K562 (cell line): ENCODE results near the gene SMYD2. TPM values are rescaled to one million over a fixed set of nuclear protein-coding genes. Genes with fewer than 3 reads are reported as not detected.

Experiments
- ATAC-seq: fragments of 200-7000 bp; cut with Tn5 transposase; 3 replicates; pipeline ENCODE4 v1.9.1; 2020; ENCODE audit warnings: moderate library complexity
- BruUV-seq: library from RNA; stranded (reverse); fragments of 400-500 nt; replicated peaks from 2 replicates; lab custom pipeline; 2021; lab: Mats Ljungman, UMichigan
- CTCF ChIA-PET: fragments of 300-600 bp; formaldehyde crosslinking; extraction: SDS; loops from one replicate; lab custom pipeline; 2021; ENCODE audit warnings: low intra/inter-chr PET ratio; lab: Yijun Ruan, JAX
- POLR2A ChIA-PET: fragments of 300-600, 350-650 bp; sonication (Branson Sonifier 250); formaldehyde crosslinking; extraction: SDS; loops from one replicate; lab custom pipeline; 2021; ENCODE audit warnings: antibody characterized with exemption, inconsistent platforms; lab: Yijun Ruan, JAX
- DNase-seq, 4 experiments: peaks; one replicate each; pipeline versions ENCODE4 v3.0.0 to v3.0.0-alpha.2; 2011 to 2018; ENCODE audit warnings: low spot score in 3 of 4, mixed read lengths in 3 of 4; ENCODE audit errors: extremely low read depth in 1 of 4
- FAIRE-seq: peaks from 2 replicates; lab custom pipeline; 2011; peaks lifted over from hg19 to GRCh38; lab: Jason Lieb, UNC
- H2AFZ ChIP-seq: 2 replicates; pipeline ENCODE4 v1.6.0; 2011; ENCODE audit warnings: low read depth, low read length, control low read depth, inconsistent platforms
- H3K27ac ChIP-seq: fragments of 200-600 bp; 3 replicates; pipeline ENCODE4 v1.8.0; 2011; ENCODE audit warnings: low read depth, mild to moderate bottlenecking, control low read depth, inconsistent platforms, low read length, moderate library complexity, mixed read lengths; ENCODE audit errors: extremely low read depth
- H3K27me3 ChIP-seq, 2 experiments: fragments of 300-600 bp in 1 of 2; 2 replicates in 1 of 2; 3 replicates in 1 of 2; pipeline versions ENCODE4 v1.6.0 to v1.8.0; 2011; ENCODE audit warnings: inconsistent platforms in 2 of 2, low read length in 2 of 2, mild to moderate bottlenecking in 1 of 2, mixed read lengths in 1 of 2, moderate library complexity in 1 of 2; ENCODE audit not compliant: control insufficient read depth in 2 of 2, insufficient read depth in 2 of 2
- H3K36me3 ChIP-seq: fragments of 300-600 bp; 3 replicates; pipeline ENCODE4 v1.8.0; 2011; ENCODE audit warnings: mild to moderate bottlenecking, low read length, inconsistent platforms; ENCODE audit not compliant: control insufficient read depth, insufficient read depth
- H3K4me1 ChIP-seq, 2 experiments: fragments of 200-600 bp in 1 of 2; replicated peaks in 1 of 2; 2 replicates in 1 of 2; 3 replicates in 1 of 2; pipeline versions ENCODE4 v1.5.1 to v1.8.0; 2011; ENCODE audit warnings: inconsistent platforms in 2 of 2, low read length in 2 of 2, mild to moderate bottlenecking in 1 of 2, mixed read lengths in 1 of 2, moderate library complexity in 1 of 2; ENCODE audit not compliant: control insufficient read depth in 2 of 2, insufficient read depth in 2 of 2
- H3K4me2 ChIP-seq: 2 replicates; pipeline ENCODE4 v1.6.1; 2011; ENCODE audit warnings: low read length, control low read depth, inconsistent platforms, mixed read lengths; ENCODE audit not compliant: insufficient read depth
- H3K4me3 ChIP-seq: fragments of 200-600 bp; sonication (generic), shearing (Covaris generic); 2 replicates; pipeline ENCODE4 v1.5.1; 2016; ENCODE audit warnings: control low read depth, inconsistent platforms
- H3K79me2 ChIP-seq: fragments of 200-600 bp; 3 replicates; pipeline ENCODE4 v1.8.0; 2011; ENCODE audit warnings: low read length, inconsistent platforms; ENCODE audit not compliant: control insufficient read depth, insufficient read depth
- H3K9ac ChIP-seq, 2 experiments: 2 replicates each; pipeline versions ENCODE4 v1.6.0 to v1.6.1; 2011; ENCODE audit warnings: low read depth in 2 of 2, low read length in 2 of 2, control low read depth in 1 of 2, inconsistent platforms in 1 of 2, mild to moderate bottlenecking in 1 of 2, mixed read lengths in 1 of 2; ENCODE audit not compliant: insufficient read depth in 1 of 2
- H3K9me1 ChIP-seq: one replicate; pipeline ENCODE4 v1.6.0; 2011; ENCODE audit warnings: inconsistent platforms, mild to moderate bottlenecking, low read length, moderate library complexity; ENCODE audit not compliant: control insufficient read depth, insufficient read depth
- H3K9me3 ChIP-seq: replicated peaks from 2 replicates; pipeline ENCODE4 v1.5.1; 2011; ENCODE audit warnings: low read depth, low read length, inconsistent platforms; ENCODE audit not compliant: control insufficient read depth, insufficient read depth
- H4K20me1 ChIP-seq: replicated peaks from 2 replicates; pipeline ENCODE4 v1.6.1; 2011; ENCODE audit warnings: low read length, inconsistent platforms, mixed read lengths; ENCODE audit not compliant: control insufficient read depth, insufficient read depth
- ADNP ChIP-seq: fragments of 200-800 bp; sonication (Bioruptor generic); IDR thresholded peaks from 2 replicates; pipeline ENCODE4 v1.6.1; 2016; ENCODE audit warnings: missing genetic modification characterization, missing compliant biosample characterization
- FOSL1 ChIP-seq: fragments of 200-800 bp; sonication (Bioruptor generic); conservative IDR thresholded peaks from 2 replicates; pipeline ENCODE4 v1.6.1; 2016; ENCODE audit warnings: missing genetic modification characterization, missing compliant biosample characterization
- FOXP1 ChIP-seq: sonication (generic); formaldehyde crosslinking; IDR thresholded peaks from 2 replicates; pipeline ENCODE4 v1.8.0; 2022; ENCODE audit warnings: mild to moderate bottlenecking, missing genetic modification reagents
- PRDM10 ChIP-seq: fragments of 450-650 bp; IDR thresholded peaks from 2 replicates; pipeline ENCODE4 v1.6.1; 2018; ENCODE audit not compliant: partially characterized antibody
- RB1 ChIP-seq: fragments of 450-650 bp; IDR thresholded peaks from 2 replicates; pipeline ENCODE4 v1.6.1; 2017; ENCODE audit warnings: low read depth, mild to moderate bottlenecking
- SETDB1 ChIP-seq: IDR thresholded peaks from one replicate; pipeline ENCODE4 v1.6.1; 2012; ENCODE audit warnings: low read length, control low read depth, inconsistent platforms
- STAG1 ChIP-seq: sonication (generic); formaldehyde crosslinking; IDR thresholded peaks from 2 replicates; pipeline ENCODE4 v1.5.0; 2020; ENCODE audit warnings: missing genetic modification reagents, borderline replicate concordance
- whole genome bisulfite sequencing: fragments of 100-300 bp; shearing (Covaris generic); methylation state at CpG from one replicate; pipeline ENCODE4 v1.1.6; 2016; ENCODE audit warnings: low coverage, mixed read lengths; ENCODE audit not compliant: insufficient coverage; ENCODE audit errors: missing lambda C conversion rate; 5-methylcytosine and 5-hydroxymethylcytosine counted together
- in situ Hi-C: fragments of 300-500 bp; cut with MboI; formaldehyde crosslinking; loops from 4 replicates; pipeline ENCODE4 v1.15.0; 2018; ENCODE audit warnings: inconsistent platforms, mixed read lengths
- intact Hi-C: fragments of 100-400 bp; cut with micrococcal nuclease; formaldehyde crosslinking; loops from 2 replicates; pipeline ENCODE4 v1.14.2; 2022
- polyA plus RNA-seq, 8 experiments: library from polyadenylated mRNA; depleted of rRNA in 4 of 8; stranded (reverse) in 5 of 8; unstranded in 3 of 8; fragments of >200 nt; fragmentation: Nextera tagmentation in 2 of 8; fragmentation: Illumina TruSeq in 1 of 8; extraction: Ambion mirVana in 2 of 8; extraction: Trizol in 1 of 8; gene quantifications; 2 replicates each; pipeline versions ENCODE4 v1.2.1 to v1.2.3, GENCODE V29; 2011 to 2014; ENCODE audit warnings: inconsistent platforms in 1 of 8, missing spikeins in 1 of 8
- total RNA-seq, 7 experiments: library from RNA; depleted of rRNA in 6 of 7; stranded (reverse); fragments of >200 nt in 6 of 7; fragmentation: Illumina TruSeq in 2 of 7; extraction: Trizol in 2 of 7; gene quantifications; 2 replicates each; pipeline versions ENCODE4 v1.2.1 to v1.2.3, GENCODE V29; 2011 to 2021; ENCODE audit warnings: low replicate concordance in 1 of 7

The SMYD2 gene
- total and polyA plus RNA-seq, 9 of the 15 experiments (the other 6 are each of a cell fraction or from before 2014, with no cell fraction given) = 13.8 to 81.3 (median 39.9) TPM

- no peak overlapping the region for H2AFZ ChIP-seq
- intact Hi-C loops = no loop called here
- no peak overlapping the region for H3K4me3 ChIP-seq
- H3K27me3 ChIP-seq = peaks cover 16 to 35% of the 10 kb centered on the region in 2 experiments
- FAIRE-seq (no peak), DNase-seq (no peak), ATAC-seq (peak; percentile 21; the same call in 1 of the 3 replicates)
- H3K9me1 ChIP-seq = no peaks in the 10 kb centered on the region
- CTCF ChIA-PET = interaction anchor here (0.6 kb wide), 1 partner anchor 78 kb away, joined by 4 read pairs; no protein-coding TSS in a partner anchor
- no TSS peak for BruUV-seq
- WGBS = 5% methylated on average over 12 of the region's 12 CpGs
- no peak for TF ChIP-seq STAG1 (CRISPR knock-in tag)
- TF ChIP-seq FOSL1 (tag) = 0 out of 2 replicates have a peak, but pooled peaks have one; percentile 50
- no peaks in the 10 kb centered on the region for H3K36me3 ChIP-seq
- no peaks in the 10 kb centered on the region for H4K20me1 ChIP-seq
- H3K4me1 ChIP-seq = peaks cover 0 to 23% of the 10 kb centered on the region in 2 experiments; a peak in 3 of 5 replicates
- no peak overlapping the region for H3K27ac ChIP-seq
- POLR2A ChIA-PET = no interaction called here
- H3K9ac ChIP-seq = no peak overlapping the region
- H3K4me2 ChIP-seq = no peak overlapping the region
- H3K79me2 ChIP-seq = no peaks in the 10 kb centered on the region
- no peaks in the 10 kb centered on the region for H3K9me3 ChIP-seq
- in situ Hi-C loops = no loop called here
Observed at GRCh38 chr1:214364386-214364785, 83.4 kb downstream of the SMYD2 start.

DNA sequence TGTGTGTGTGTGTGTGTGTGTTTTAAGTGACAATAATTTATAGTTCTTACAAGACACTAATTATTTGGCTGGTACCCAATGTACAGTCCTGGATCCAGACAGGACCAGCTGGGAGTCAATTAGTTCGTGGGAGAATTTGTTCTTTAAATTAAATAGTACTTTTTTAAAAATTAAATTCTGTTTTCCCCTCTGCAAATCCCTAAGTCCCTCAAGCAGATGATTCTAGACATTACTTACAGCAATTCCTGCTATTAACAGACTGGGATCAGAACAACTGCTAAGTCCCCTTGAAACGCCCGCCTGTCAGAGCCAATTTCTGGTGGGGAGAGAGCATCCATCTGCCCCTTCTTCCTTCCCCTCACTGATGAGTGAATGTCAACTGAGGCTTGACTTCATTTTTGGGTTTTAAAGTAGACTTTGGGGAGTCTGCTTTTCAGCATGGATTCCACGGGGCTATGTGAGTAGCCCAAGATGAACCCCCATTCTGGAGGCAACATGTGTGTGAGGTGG is 83.9 kb downstream of the SMYD2 start:
- H3K36me3 ChIP-seq = no peaks in the 10 kb centered on the region
- no peak for FAIRE-seq
- CTCF ChIA-PET = no interaction called here
- H4K20me1 ChIP-seq = no peaks in the 10 kb centered on the region
- H3K27me3 ChIP-seq = peaks cover 21 to 39% of the 10 kb centered on the region in 2 experiments
- TF ChIP-seq FOXP1 (no peak), PRDM10 (no peak), ADNP (tag) (no peak), SETDB1 (no peak), RB1 (no peak)
- TF ChIP-seq, all 486 proteins: peak for 0
- H3K79me2 ChIP-seq = no peaks in the 10 kb centered on the region
- H3K4me3 ChIP-seq = no peak overlapping the region
- BruUV-seq = no TSS peak
- no peak for DNase-seq
- WGBS = 7% methylated on average over 4 of the region's 4 CpGs
- in situ Hi-C loops (no loop called here), intact Hi-C loops (no loop called here)
- POLR2A ChIA-PET = no interaction called here
- H3K4me2 ChIP-seq = no peak overlapping the region
- H2AFZ ChIP-seq = no peak overlapping the region
- H3K9me1 ChIP-seq = no peaks in the 10 kb centered on the region
- no peaks in the 10 kb centered on the region for H3K9me3 ChIP-seq
- ATAC-seq = no peak
- peaks cover 0 to 23% of the 10 kb centered on the region in 2 experiments; a peak in 3 of 5 replicates for H3K4me1 ChIP-seq
- no peak overlapping the region for H3K9ac ChIP-seq
- no peak overlapping the region for H3K27ac ChIP-seq
